ENCODE measurements around the gene PTPN13. TPM values are rescaled to one million over a fixed set of nuclear protein-coding genes. Genes with fewer than 3 reads are reported as not detected.

PTPN13 gene
- total and polyA plus RNA-seq, 12 donors, result 0.70 to 5.5 (median 2.7) TPM

GRCh38 chr4:86833615-86834014 lies 239.5 kb downstream of the PTPN13 start:
- DNase-seq (no peak), ATAC-seq (no peak)
- no peak overlapping the region for H3K27ac ChIP-seq
- intact Hi-C loops (cut with DNase I), result no loop called here
- no peak overlapping the region for H3K4me3 ChIP-seq
- no peaks in the 10 kb centered on the region for H3K27me3 ChIP-seq
- 92 to 94% methylated on average over 1 of the region's 1 CpG for WGBS, 2 donors
- TF ChIP-seq, protein P1, sequence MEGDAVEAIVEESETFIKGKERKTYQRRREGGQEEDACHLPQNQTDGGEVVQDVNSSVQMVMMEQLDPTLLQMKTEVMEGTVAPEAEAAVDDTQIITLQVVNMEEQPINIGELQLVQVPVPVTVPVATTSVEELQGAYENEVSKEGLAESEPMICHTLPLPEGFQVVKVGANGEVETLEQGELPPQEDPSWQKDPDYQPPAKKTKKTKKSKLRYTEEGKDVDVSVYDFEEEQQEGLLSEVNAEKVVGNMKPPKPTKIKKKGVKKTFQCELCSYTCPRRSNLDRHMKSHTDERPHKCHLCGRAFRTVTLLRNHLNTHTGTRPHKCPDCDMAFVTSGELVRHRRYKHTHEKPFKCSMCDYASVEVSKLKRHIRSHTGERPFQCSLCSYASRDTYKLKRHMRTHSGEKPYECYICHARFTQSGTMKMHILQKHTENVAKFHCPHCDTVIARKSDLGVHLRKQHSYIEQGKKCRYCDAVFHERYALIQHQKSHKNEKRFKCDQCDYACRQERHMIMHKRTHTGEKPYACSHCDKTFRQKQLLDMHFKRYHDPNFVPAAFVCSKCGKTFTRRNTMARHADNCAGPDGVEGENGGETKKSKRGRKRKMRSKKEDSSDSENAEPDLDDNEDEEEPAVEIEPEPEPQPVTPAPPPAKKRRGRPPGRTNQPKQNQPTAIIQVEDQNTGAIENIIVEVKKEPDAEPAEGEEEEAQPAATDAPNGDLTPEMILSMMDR (IDR thresholded peaks at IDR 0.05), result no peak
- peaks cover 0 to 11% (median 2%) of the 10 kb centered on the region in 11 donors for H3K9me3 ChIP-seq
- peaks cover 0 to 18% (median 0%) of the 10 kb centered on the region in 9 donors for H3K36me3 ChIP-seq
- peaks cover 0 to 4% (median 0%) of the 10 kb centered on the region in 9 donors for H3K4me1 ChIP-seq

GRCh38 chr4:86834901-86835300 lies 240.8 kb downstream of the PTPN13 start:
- DNase-seq (no peak), ATAC-seq (no peak)
- H3K27ac ChIP-seq, result no peak overlapping the region
- H3K36me3 ChIP-seq, result peaks cover 0 to 14% (median 0%) of the 10 kb centered on the region in 9 donors
- TF ChIP-seq, protein P1 (IDR thresholded peaks at IDR 0.05), result no peak
- H3K27me3 ChIP-seq, result no peaks in the 10 kb centered on the region
- peaks cover 0 to 4% (median 0%) of the 10 kb centered on the region in 9 donors for H3K4me1 ChIP-seq
- H3K9me3 ChIP-seq, result peaks cover 0 to 6% (median 2%) of the 10 kb centered on the region in 11 donors
- no peak overlapping the region for H3K4me3 ChIP-seq
- intact Hi-C loops (cut with DNase I), result no loop called here
- 89 to 94% methylated on average over 3 of the region's 3 CpGs for WGBS, 2 donors

DNA sequence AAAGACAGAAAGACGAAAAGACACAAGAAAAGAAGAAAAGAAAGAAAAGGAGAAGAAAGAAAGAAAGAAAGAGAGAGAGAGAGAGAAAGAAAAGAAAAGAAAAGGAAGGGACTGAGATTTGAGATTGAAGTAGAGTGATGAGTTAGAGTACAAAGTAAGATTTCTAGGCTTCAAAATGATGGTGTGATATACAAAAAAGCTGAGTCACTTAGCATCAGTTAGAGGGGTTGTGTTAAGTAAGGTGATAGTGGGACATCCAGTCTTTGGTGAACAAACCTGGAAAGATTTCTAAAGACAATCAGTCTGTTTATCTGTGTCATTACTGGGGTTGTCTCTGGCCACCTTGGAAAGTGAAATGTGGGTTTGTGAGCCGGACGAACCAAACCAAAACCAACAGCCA lies 241.6 kb downstream of the PTPN13 start:
- no peaks in the 10 kb centered on the region for H3K9me3 ChIP-seq
- TF ChIP-seq, protein P1 (IDR thresholded peaks at IDR 0.05), result no peak
- H3K27ac ChIP-seq, result no peak overlapping the region
- WGBS, 2 donors, result 89 to 94% methylated on average over 3 of the region's 3 CpGs
- no peak overlapping the region for H3K4me3 ChIP-seq
- ATAC-seq, result no peak
- no peak for DNase-seq
- H3K27me3 ChIP-seq, result no peaks in the 10 kb centered on the region
- H3K36me3 ChIP-seq, result peaks cover 0 to 6% (median 0%) of the 10 kb centered on the region in 9 donors
- intact Hi-C loops (cut with DNase I), result no loop called here
- peaks cover 0 to 4% (median 0%) of the 10 kb centered on the region in 9 donors for H3K4me1 ChIP-seq

GRCh38 chr4:86837691-86838503 lies 243.8 kb downstream of the PTPN13 start:
- H3K36me3 ChIP-seq, result no peaks in the 10 kb centered on the region
- H3K4me3 ChIP-seq, result no peak overlapping the region
- intact Hi-C loops (cut with DNase I), result no loop called here
- DNase-seq (no peak), ATAC-seq (no peak)
- 76 to 84% methylated on average over 5 of the region's 5 CpGs for WGBS, 2 donors
- H3K27ac ChIP-seq, result no peak overlapping the region
- H3K4me1 ChIP-seq, result peaks cover 0 to 4% (median 0%) of the 10 kb centered on the region in 9 donors
- no peaks in the 10 kb centered on the region for H3K27me3 ChIP-seq
- TF ChIP-seq, protein P1 (IDR thresholded peaks at IDR 0.05), result no peak
- no peaks in the 10 kb centered on the region for H3K9me3 ChIP-seq

All from heart right ventricle (tissue), 16 donors.